PFSK-1 (cell line): ENCODE data around the gene EIF4G1.

Experiments used
- FOXP2 ChIP-seq: optimal IDR thresholded peaks from 2 replicates; pipeline ENCODE3; 2011; ENCODE audit warnings: borderline replicate concordance, control low read depth, inconsistent platforms; ENCODE audit not compliant: insufficient read depth; ENCODE audit errors: extremely low read length, extremely low read depth
- POLR2AphosphoS5 ChIP-seq: IDR thresholded peaks from 2 replicates; pipeline ENCODE4 v1.6.1; 2012; ENCODE audit warnings: low read depth, mild to moderate bottlenecking, control low read depth, low read length, moderate library complexity
- SIN3A ChIP-seq: IDR thresholded peaks from 2 replicates; pipeline ENCODE4 v1.6.1; 2012; ENCODE audit warnings: mild to moderate bottlenecking, low read length, moderate library complexity, borderline replicate concordance; ENCODE audit not compliant: insufficient read depth
- TAF1 ChIP-seq: IDR thresholded peaks from 2 replicates; pipeline ENCODE4 v1.6.1; 2012; ENCODE audit warnings: low read length, control low read depth, borderline replicate concordance; ENCODE audit not compliant: insufficient read depth
- TF ChIP-seq, protein P1 (sequence below), 2 experiments: IDR thresholded peaks; 2 replicates each; pipeline versions ENCODE4 v1.6.1 to v1.8.0; 2011 to 2012; ENCODE audit warnings: low read depth in 2 of 2, low read length in 2 of 2, control low read depth in 1 of 2, inconsistent platforms in 1 of 2, mild to moderate bottlenecking in 1 of 2, moderate library complexity in 1 of 2; ENCODE audit not compliant: insufficient read depth in 1 of 2

EIF4G1 gene

DNA sequence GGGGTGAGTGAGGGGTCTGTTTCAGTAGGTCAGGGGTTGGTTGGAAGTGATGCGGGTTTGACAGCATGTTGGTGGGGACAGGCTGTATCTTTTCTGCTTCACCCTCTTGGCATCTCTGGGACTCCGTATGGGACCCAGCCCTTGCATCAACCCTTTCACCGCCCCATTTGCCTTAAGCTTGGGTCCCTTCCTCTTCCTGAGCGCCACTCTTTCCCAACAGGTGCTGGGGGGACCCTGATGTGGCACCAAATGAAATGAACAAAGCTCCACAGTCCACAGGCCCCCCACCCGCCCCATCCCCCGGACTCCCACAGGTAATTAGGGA, 1.1 kb downstream of the EIF4G1 start:
- TF ChIP-seq POLR2AphosphoS5 (no peak), SIN3A (no peak), FOXP2 (no peak), TAF1 (no peak)
- TF ChIP-seq, protein P1, sequence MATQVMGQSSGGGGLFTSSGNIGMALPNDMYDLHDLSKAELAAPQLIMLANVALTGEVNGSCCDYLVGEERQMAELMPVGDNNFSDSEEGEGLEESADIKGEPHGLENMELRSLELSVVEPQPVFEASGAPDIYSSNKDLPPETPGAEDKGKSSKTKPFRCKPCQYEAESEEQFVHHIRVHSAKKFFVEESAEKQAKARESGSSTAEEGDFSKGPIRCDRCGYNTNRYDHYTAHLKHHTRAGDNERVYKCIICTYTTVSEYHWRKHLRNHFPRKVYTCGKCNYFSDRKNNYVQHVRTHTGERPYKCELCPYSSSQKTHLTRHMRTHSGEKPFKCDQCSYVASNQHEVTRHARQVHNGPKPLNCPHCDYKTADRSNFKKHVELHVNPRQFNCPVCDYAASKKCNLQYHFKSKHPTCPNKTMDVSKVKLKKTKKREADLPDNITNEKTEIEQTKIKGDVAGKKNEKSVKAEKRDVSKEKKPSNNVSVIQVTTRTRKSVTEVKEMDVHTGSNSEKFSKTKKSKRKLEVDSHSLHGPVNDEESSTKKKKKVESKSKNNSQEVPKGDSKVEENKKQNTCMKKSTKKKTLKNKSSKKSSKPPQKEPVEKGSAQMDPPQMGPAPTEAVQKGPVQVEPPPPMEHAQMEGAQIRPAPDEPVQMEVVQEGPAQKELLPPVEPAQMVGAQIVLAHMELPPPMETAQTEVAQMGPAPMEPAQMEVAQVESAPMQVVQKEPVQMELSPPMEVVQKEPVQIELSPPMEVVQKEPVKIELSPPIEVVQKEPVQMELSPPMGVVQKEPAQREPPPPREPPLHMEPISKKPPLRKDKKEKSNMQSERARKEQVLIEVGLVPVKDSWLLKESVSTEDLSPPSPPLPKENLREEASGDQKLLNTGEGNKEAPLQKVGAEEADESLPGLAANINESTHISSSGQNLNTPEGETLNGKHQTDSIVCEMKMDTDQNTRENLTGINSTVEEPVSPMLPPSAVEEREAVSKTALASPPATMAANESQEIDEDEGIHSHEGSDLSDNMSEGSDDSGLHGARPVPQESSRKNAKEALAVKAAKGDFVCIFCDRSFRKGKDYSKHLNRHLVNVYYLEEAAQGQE (IDR thresholded peaks at IDR 0.05; ENCODE audit: insufficient read depth in 1 of 2, low read depth in 2 of 2, low read length in 2 of 2), result no peak

DNA sequence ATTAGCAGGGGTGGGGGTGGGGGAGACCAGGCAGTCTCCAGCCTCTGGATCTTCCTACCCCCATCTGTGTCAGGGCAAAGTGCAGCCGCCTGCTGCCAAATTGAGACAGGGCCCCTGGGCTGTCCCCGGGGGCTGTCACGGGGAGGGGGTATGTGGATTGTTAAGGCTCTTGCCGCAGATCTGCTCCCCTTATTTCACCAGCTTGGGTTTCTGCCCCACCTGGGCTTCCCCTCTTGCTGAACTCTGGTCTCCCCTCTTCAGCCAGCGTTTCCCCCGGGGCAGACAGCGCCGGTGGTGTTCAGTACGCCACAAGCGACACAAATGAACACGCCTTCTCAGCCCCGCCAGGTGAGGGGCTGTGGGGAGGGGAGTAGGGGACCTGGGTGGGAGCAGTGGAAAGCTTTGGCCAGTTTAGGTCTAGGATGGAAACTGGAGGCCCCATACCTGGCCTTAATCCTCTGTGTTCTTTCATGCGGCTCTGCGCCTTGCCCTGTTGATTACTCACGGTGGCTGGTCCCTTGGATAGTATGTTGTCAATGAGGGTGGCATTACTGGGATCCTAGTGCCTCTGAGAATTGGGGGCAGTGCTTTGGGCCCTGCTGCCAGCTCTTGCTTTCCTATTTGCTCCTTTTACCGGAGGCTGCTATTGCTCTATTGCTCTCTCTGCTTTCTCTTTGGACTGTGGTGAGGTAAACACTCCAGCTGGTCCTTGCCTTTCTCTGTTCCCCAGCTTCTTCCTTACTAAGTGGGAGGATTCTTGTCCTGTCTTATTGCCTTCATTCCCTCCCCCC, 1.7 kb downstream of the EIF4G1 start:
- TF ChIP-seq TAF1 (no peak), SIN3A (no peak), FOXP2 (no peak), POLR2AphosphoS5 (no peak)
- TF ChIP-seq, protein P1 (IDR thresholded peaks at IDR 0.05; ENCODE audit: insufficient read depth in 1 of 2, low read depth in 2 of 2, low read length in 2 of 2), result no peak

DNA sequence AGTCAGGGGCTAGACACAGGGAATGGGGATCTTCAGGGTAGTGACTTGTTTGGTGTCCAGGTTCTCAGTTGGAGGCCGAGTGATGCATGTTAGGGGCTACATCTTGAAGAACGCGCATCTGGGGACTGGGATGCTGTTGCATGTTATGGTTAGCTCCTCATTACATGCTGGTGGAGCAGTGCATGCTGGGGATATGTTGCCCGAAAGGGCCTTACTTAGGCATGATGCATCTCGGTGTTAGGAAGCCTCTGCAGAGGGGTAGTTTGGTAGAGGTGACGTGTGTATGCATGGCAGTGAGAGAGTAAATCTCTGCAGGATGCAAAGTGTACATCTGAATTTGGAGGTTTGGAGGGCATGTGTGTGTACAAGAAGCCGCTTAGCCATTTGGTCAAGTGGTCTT, 2.4 kb downstream of the EIF4G1 start:
- TF ChIP-seq, protein P1 (IDR thresholded peaks at IDR 0.05; ENCODE audit: insufficient read depth in 1 of 2, low read depth in 2 of 2, low read length in 2 of 2), result no peak
- no peak for TF ChIP-seq TAF1
- no peak for TF ChIP-seq SIN3A
- TF ChIP-seq FOXP2, result no peak
- no peak; the same call in 1 of the 2 replicates for TF ChIP-seq POLR2AphosphoS5

GRCh38 chr3:184317201-184317600, 2.8 kb downstream of the EIF4G1 start:
- no peak for TF ChIP-seq TAF1
- TF ChIP-seq, protein P1 (IDR thresholded peaks at IDR 0.05; ENCODE audit: insufficient read depth in 1 of 2, low read depth in 2 of 2, low read length in 2 of 2), result no peak
- TF ChIP-seq FOXP2, result no peak
- TF ChIP-seq POLR2AphosphoS5, result no peak
- no peak for TF ChIP-seq SIN3A

DNA sequence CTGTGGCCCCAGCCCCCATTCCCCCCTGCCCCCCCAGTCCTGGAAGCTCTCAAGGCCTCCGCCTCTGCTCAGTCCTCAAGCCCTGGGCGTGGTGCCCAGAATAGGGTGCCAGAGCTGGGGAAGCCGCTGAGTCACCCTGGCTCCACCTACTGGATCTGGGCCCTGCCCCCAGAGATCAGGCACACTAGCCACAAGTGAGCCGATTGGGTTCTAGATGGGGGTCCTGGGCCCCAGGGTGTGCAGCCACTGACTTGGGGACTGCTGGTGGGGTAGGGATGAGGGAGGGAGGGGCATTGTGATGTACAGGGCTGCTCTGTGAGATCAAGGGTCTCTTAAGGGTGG, 5.7 kb downstream of the EIF4G1 start:
- no peak for TF ChIP-seq SIN3A
- TF ChIP-seq POLR2AphosphoS5, result 0 out of 2 replicates have a peak, but pooled peaks have one; percentile 11
- TF ChIP-seq FOXP2, result no peak
